AG09309 (cell line): ENCODE data around the gene SLC25A20.

Source experiments
- DNase-seq: peaks from one replicate; pipeline ENCODE4 v3.0.0-alpha.2; 2010; ENCODE audit warnings: low read depth
- H3K4me3 ChIP-seq: 2 replicates; pipeline ENCODE4 v1.5.1; 2011; ENCODE audit warnings: mild to moderate bottlenecking, low read depth, low read length, moderate library complexity; ENCODE audit not compliant: control insufficient read depth
- CTCF ChIP-seq: IDR thresholded peaks from 2 replicates; pipeline ENCODE4 v1.5.1; 2011; ENCODE audit warnings: mild to moderate bottlenecking, low read depth, low read length, inconsistent platforms; ENCODE audit not compliant: insufficient read depth, control insufficient read depth; ENCODE audit errors: missing control alignments

SLC25A20 gene

GRCh38 chr3:48881006-48881405 is 17.7 kb downstream of the SLC25A20 start:
- no peak for DNase-seq
- TF ChIP-seq CTCF = no peak
- no peak overlapping the region for H3K4me3 ChIP-seq

- TF ChIP-seq CTCF = no peak
- H3K4me3 ChIP-seq = no peak overlapping the region
- no peak for DNase-seq
Measured at GRCh38 chr3:48879994-48880377, 18.7 kb downstream of the SLC25A20 start.

GRCh38 chr3:48879307-48879993 is 19.2 kb downstream of the SLC25A20 start:
- no peak for TF ChIP-seq CTCF
- DNase-seq = no peak
- H3K4me3 ChIP-seq = no peak overlapping the region

- no peak for DNase-seq
- H3K4me3 ChIP-seq = no peak overlapping the region
- TF ChIP-seq CTCF = no peak
Measured at GRCh38 chr3:48877671-48878070, 21.0 kb downstream of the SLC25A20 start.

GRCh38 chr3:48863122-48863521 is 35.6 kb downstream of the SLC25A20 start:
- H3K4me3 ChIP-seq = no peak overlapping the region
- DNase-seq = no peak
- TF ChIP-seq CTCF = no peak

- H3K4me3 ChIP-seq = no peak overlapping the region
- TF ChIP-seq CTCF = no peak
- DNase-seq = no peak
Measured at GRCh38 chr3:48859206-48859605, 39.5 kb downstream of the SLC25A20 start.
